Liver (tissue), 3 donors: ENCODE results near the gene PIP5KL1.

Experiments
- EGR1 ChIP-seq, 2 donors: IDR thresholded peaks; 2 replicates each; pipeline ENCODE4 v1.6.1; 2016 to 2018; ENCODE audit warnings: antibody characterized with exemption in 2 of 2, low read depth in 2 of 2
- JUND ChIP-seq, 2 donors: IDR thresholded peaks; 2 replicates each; pipeline ENCODE4 v1.6.1; 2016; ENCODE audit warnings: antibody characterized with exemption in 2 of 2
- RAD21 ChIP-seq, 2 donors: IDR thresholded peaks; 2 replicates each; pipeline ENCODE4 v1.6.1; 2016; ENCODE audit warnings: antibody characterized with exemption in 2 of 2, mild to moderate bottlenecking in 2 of 2
- TAF1 ChIP-seq: conservative IDR thresholded peaks from 2 replicates; pipeline ENCODE4 v1.6.1; 2016; ENCODE audit warnings: antibody characterized with exemption, mild to moderate bottlenecking
- TF ChIP-seq, protein P1 (sequence below): fragments of 150-350 bp; IDR thresholded peaks from 2 replicates; pipeline ENCODE4 v1.5.1; 2017; ENCODE audit warnings: improper control_type of control experiment, low read depth, low read length; ENCODE audit not compliant: missing input control
- TF ChIP-seq, protein P2 (sequence below): IDR thresholded peaks from 2 replicates; pipeline ENCODE4 v1.6.1; 2016; ENCODE audit warnings: antibody characterized with exemption
- TF ChIP-seq, protein P3 (sequence below): IDR thresholded peaks from 2 replicates; pipeline ENCODE4 v1.6.1; 2016; ENCODE audit warnings: antibody characterized with exemption
- donor health status: healthy.
- donor health status: healthy.

DNA sequence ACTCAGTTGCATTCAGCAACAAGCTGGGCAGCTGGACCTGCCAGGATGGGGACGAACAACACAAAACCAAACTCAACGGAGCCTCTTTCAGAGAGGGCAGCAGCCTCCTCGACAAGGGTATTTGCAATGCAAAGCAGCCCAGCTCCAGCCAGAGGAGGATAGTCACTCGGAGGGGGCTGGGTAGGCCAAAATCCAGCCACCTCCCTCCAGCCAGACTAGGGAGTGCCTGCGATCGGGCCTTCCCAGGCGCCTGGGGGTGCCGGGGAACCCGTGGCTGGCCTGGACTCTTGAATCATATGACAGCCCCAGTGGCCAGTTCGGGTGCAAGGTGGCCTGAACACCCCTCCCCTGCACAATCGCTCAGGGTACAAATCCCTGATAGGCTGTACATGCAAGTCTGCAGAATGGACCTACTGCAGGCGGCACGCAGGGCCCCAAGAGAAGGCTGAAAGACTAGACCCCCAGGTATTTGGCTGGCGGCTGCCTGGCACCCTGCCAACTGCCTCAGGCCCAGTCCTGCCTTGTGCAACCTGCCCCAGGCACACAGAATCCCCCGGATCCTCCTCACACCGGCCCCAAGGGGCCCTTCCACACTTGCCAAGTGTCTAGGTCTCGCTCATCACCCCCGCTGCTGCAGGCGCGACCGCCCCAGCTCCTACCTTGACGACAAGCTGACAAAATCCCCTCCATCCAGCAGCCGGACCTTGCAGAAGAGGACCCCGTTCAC is 48.9 kb upstream of the PIP5KL1 start:
- TF ChIP-seq, protein P1, sequence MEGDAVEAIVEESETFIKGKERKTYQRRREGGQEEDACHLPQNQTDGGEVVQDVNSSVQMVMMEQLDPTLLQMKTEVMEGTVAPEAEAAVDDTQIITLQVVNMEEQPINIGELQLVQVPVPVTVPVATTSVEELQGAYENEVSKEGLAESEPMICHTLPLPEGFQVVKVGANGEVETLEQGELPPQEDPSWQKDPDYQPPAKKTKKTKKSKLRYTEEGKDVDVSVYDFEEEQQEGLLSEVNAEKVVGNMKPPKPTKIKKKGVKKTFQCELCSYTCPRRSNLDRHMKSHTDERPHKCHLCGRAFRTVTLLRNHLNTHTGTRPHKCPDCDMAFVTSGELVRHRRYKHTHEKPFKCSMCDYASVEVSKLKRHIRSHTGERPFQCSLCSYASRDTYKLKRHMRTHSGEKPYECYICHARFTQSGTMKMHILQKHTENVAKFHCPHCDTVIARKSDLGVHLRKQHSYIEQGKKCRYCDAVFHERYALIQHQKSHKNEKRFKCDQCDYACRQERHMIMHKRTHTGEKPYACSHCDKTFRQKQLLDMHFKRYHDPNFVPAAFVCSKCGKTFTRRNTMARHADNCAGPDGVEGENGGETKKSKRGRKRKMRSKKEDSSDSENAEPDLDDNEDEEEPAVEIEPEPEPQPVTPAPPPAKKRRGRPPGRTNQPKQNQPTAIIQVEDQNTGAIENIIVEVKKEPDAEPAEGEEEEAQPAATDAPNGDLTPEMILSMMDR: no peak
- TF ChIP-seq, protein P2, sequence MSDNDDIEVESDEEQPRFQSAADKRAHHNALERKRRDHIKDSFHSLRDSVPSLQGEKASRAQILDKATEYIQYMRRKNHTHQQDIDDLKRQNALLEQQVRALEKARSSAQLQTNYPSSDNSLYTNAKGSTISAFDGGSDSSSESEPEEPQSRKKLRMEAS: peak; percentile 0
- TF ChIP-seq EGR1 (IDR thresholded peaks at IDR 0.05; ENCODE audit: low read depth in 2 of 2) (no peak), RAD21 (IDR thresholded peaks at IDR 0.05) (no peak), JUND (IDR thresholded peaks at IDR 0.05) (no peak), TAF1 (peak; percentile 40)
- TF ChIP-seq, protein P3, sequence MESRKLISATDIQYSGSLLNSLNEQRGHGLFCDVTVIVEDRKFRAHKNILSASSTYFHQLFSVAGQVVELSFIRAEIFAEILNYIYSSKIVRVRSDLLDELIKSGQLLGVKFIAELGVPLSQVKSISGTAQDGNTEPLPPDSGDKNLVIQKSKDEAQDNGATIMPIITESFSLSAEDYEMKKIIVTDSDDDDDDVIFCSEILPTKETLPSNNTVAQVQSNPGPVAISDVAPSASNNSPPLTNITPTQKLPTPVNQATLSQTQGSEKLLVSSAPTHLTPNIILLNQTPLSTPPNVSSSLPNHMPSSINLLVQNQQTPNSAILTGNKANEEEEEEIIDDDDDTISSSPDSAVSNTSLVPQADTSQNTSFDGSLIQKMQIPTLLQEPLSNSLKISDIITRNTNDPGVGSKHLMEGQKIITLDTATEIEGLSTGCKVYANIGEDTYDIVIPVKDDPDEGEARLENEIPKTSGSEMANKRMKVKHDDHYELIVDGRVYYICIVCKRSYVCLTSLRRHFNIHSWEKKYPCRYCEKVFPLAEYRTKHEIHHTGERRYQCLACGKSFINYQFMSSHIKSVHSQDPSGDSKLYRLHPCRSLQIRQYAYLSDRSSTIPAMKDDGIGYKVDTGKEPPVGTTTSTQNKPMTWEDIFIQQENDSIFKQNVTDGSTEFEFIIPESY: no peak
